ENCODE results near the gene KIF6. TPM values are rescaled to one million over a fixed set of nuclear protein-coding genes. Genes with fewer than 3 reads are reported as not detected.

KIF6 gene
- total and polyA plus RNA-seq, 2 of the 8 experiments (the other 6 are each of a cell fraction or from before 2014, with no cell fraction given) = 0.53 to 0.65 TPM

DNA sequence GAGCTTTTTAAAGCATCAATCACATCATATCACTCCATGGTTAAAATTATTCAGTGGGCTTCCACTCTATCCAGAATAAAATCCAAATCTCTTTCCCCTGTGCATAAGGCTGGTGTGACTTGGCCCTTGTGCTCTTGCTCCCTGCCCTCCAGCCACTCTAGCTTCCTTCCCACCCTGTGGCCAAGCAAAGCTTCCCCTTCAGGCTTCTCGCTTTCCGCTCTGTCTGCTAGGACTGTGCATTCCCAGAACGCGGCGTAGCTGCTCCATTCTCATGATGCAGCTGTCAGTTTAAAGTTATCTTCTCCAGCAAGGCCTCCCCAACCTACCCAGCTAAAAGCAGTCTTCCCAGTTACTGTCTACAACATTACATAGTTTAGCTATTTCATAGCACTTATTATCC is 383.3 kb downstream of the KIF6 start:
- CTCF ChIA-PET (ENCODE audit: partially characterized antibody) = interaction anchor here (0.8 to 2.4 kb wide), 6 partner anchors 12 to 345 kb away, joined by 3 to 9 read pairs (median 4); no protein-coding TSS in a partner anchor
- Histone ChIP-seq H3K4me1 (replicated peaks in 1 of 4; ENCODE audit: control insufficient read depth in 3 of 4, insufficient read depth in 4 of 4, low read length in 3 of 4) (peaks cover 3 to 17% (median 10%) of the 10 kb centered on the region in 4 experiments), H2BK120ac (replicated peaks; ENCODE audit: low read depth, low read length) (no peak overlapping the region), H3K36me3 (ENCODE audit: control insufficient read depth in 2 of 4, insufficient read depth in 4 of 4, low read length in 3 of 4) (no peaks in the 10 kb centered on the region), H3K56ac (replicated peaks; ENCODE audit: insufficient read length, low read depth, low read length) (no peak overlapping the region), H4K20me1 (replicated peaks in 1 of 2; ENCODE audit: control insufficient read depth in 1 of 2, insufficient read depth in 2 of 2, low read length in 2 of 2) (no peaks in the 10 kb centered on the region), H3K23ac (ENCODE audit: insufficient read length) (no peak overlapping the region), H3K79me2 (ENCODE audit: control insufficient read depth in 1 of 2, insufficient read depth in 2 of 2, low read length in 2 of 2) (no peaks in the 10 kb centered on the region), H4K8ac (ENCODE audit: extremely low read depth, insufficient read depth, low read length) (no peak overlapping the region; the same call in 1 of the 2 replicates), H2BK5ac (ENCODE audit: low read depth, low read length) (no peak overlapping the region), H3K9me3 (ENCODE audit: insufficient read depth in 2 of 2, low read depth in 1 of 2, low read length in 1 of 2) (no peaks in the 10 kb centered on the region), H3K14ac (ENCODE audit: insufficient read length) (no peak overlapping the region), H4K5ac (ENCODE audit: insufficient read length, low read depth, low read length) (no peak overlapping the region), H3K4ac (replicated peaks; ENCODE audit: insufficient read length, low read depth, low read length) (no peak overlapping the region), H3K27ac (ENCODE audit: low read depth, low read length) (no peak overlapping the region), H4K91ac (replicated peaks; ENCODE audit: insufficient read length, low read length) (no peak overlapping the region), H2BK12ac (ENCODE audit: low read depth, low read length) (no peak overlapping the region), H3K27me3 (replicated peaks in 1 of 4; ENCODE audit: control insufficient read depth in 3 of 4, extremely low read depth in 1 of 4, insufficient read depth in 3 of 4, low read length in 3 of 4) (peaks cover 0 to 2% (median 0%) of the 10 kb centered on the region in 4 experiments; a peak in 1 of 7 replicates), H3K9ac (replicated peaks in 1 of 4; ENCODE audit: extremely low read depth in 1 of 4, low read depth in 3 of 4, low read length in 3 of 4) (no peak overlapping the region), H2BK15ac (ENCODE audit: low read length) (0 out of 2 replicates have a peak overlapping the region, but pooled peaks have one; percentile 5), H3K18ac (ENCODE audit: extremely low read depth, low read length) (no peak overlapping the region), H3K79me1 (ENCODE audit: low read depth, low read length) (no peaks in the 10 kb centered on the region), H2AFZ (ENCODE audit: low read length) (no peak overlapping the region), H3K4me3 (ENCODE audit: extremely low read depth in 1 of 4, insufficient read depth in 2 of 4, low read depth in 3 of 4, low read length in 4 of 4) (no peak overlapping the region), H3K23me2 (ENCODE audit: low read depth, low read length) (no peaks in the 10 kb centered on the region), H2BK20ac (ENCODE audit: low read length) (no peak overlapping the region), H2AK5ac (ENCODE audit: low read depth, low read length) (no peak overlapping the region), H3K4me2 (ENCODE audit: insufficient read depth in 1 of 2, low read depth in 2 of 2, low read length in 2 of 2) (no peak overlapping the region)
- no peak for DNase-seq (ENCODE audit: low read depth in 1 of 2, low spot score in 2 of 2)
- POLR2A ChIA-PET (ENCODE audit: partially characterized antibody) = no interaction called here
- FAIRE-seq = no peak
- WGBS, 2 experiments (ENCODE audit: extremely low coverage in 1 of 2, insufficient coverage in 1 of 2, insufficient read length in 1 of 2, insufficient replicate concordance in 2 of 2, low coverage in 1 of 2, low lambda C conversion rate in 2 of 2, missing lambda C conversion rate in 1 of 2) = 91% methylated on average over 5 of the region's 5 CpGs; no CpG with 5 or more reads in 1 of the 2 experiments
- TF ChIP-seq POLR2A (IDR thresholded peaks at IDR 0.05; ENCODE audit: control extremely low read depth in 1 of 2, low read depth in 2 of 2, low read length in 2 of 2) = no peak
- no peak for TF ChIP-seq SP1 (IDR thresholded peaks at IDR 0.05; ENCODE audit: low read depth, low read length)
- TF ChIP-seq BACH1 (IDR thresholded peaks at IDR 0.05; ENCODE audit: low read length) = no peak
- no peak for TF ChIP-seq YY1 (IDR thresholded peaks at IDR 0.05; ENCODE audit: low read depth, low read length)
- TF ChIP-seq KDM4A (IDR thresholded peaks at IDR 0.05; ENCODE audit: low read depth, low read length, severe bottlenecking) = no peak
- TF ChIP-seq, protein P1, sequence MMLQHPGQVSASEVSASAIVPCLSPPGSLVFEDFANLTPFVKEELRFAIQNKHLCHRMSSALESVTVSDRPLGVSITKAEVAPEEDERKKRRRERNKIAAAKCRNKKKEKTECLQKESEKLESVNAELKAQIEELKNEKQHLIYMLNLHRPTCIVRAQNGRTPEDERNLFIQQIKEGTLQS (IDR thresholded peaks at IDR 0.05; ENCODE audit: insufficient read depth, low read depth, low read length) = no peak
- no peak for TF ChIP-seq PHF8 (conservative IDR thresholded peaks at IDR 0.05; ENCODE audit: low read depth, low read length)
- no peak for TF ChIP-seq EP300 (IDR thresholded peaks at IDR 0.05; ENCODE audit: borderline replicate concordance in 1 of 2, low read depth in 2 of 2, low read length in 2 of 2)
- TF ChIP-seq, protein P2, sequence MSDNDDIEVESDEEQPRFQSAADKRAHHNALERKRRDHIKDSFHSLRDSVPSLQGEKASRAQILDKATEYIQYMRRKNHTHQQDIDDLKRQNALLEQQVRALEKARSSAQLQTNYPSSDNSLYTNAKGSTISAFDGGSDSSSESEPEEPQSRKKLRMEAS (IDR thresholded peaks at IDR 0.05) = no peak
- TF ChIP-seq CREB1 (IDR thresholded peaks at IDR 0.05) = no peak
- no peak for TF ChIP-seq TBP (IDR thresholded peaks at IDR 0.05; ENCODE audit: low read depth, low read length)
- no peak for TF ChIP-seq HDAC6 (IDR thresholded peaks at IDR 0.05; ENCODE audit: low read depth, low read length)
- no peak for TF ChIP-seq RXRA (IDR thresholded peaks at IDR 0.05; ENCODE audit: insufficient read depth, low read depth, low read length)
- TF ChIP-seq RFX5 (IDR thresholded peaks at IDR 0.05; ENCODE audit: borderline replicate concordance, low read depth, low read length) = no peak
- TF ChIP-seq ASH2L (IDR thresholded peaks at IDR 0.05; ENCODE audit: low read length) = no peak

All from H1 (cell line).